Loucy (cell line): Measurements from ENCODE around the gene ARHGAP20.

Experiments used
- EZH2phosphoT487 ChIP-seq: fragments of 200-600 bp; IDR thresholded peaks from 2 replicates; pipeline ENCODE4 v1.6.1; 2018; ENCODE audit warnings: antibody characterized with exemption, mild to moderate bottlenecking, moderate library complexity, borderline replicate concordance
- TF ChIP-seq, protein P1 (sequence below): fragments of 200-600 bp; sonication (generic); conservative IDR thresholded peaks from 2 replicates; pipeline ENCODE4 v1.5.1; 2014; ENCODE audit warnings: mild to moderate bottlenecking, antibody characterized with exemption, low read length

DNA sequence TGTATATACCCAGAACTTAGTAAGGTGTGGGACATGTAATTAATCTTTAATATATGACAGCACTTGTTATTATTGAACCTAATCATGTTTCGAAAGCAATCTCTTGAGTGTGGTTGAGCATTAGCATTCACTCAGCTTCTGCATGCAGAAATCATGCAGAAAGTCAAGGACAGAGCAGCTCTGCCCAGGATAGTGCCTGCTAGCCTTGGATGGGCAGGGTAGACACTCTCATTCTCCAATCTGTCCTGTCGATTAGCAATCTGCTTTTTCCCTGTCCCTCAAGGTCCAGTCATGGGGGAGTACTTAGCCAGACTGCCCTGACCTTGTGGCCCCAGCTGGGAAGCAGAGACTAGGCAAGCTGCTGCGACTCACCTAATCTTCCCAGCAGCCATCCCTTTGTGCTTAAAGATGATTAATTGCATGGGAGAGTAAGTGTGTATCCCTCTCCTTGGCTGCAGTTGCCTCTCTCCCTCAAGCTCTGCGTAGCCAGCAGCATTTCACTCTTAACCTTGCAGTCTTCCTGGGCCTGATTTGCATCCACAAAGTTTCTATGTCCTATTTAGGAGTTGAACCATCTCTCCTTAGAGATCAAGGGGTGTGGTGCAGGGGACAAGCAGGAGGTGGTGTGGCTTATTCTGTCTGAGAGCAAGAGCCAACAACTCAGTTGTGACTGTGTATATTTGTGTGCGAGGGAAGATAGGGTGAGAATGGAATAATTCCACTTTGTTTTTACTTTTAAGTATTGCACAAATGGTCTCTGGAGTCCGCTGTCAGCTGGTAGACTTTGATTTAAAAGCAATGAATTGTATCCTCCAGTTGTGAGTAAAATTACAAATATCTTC, 181.1 kb downstream of the ARHGAP20 start:
- TF ChIP-seq, protein P1, sequence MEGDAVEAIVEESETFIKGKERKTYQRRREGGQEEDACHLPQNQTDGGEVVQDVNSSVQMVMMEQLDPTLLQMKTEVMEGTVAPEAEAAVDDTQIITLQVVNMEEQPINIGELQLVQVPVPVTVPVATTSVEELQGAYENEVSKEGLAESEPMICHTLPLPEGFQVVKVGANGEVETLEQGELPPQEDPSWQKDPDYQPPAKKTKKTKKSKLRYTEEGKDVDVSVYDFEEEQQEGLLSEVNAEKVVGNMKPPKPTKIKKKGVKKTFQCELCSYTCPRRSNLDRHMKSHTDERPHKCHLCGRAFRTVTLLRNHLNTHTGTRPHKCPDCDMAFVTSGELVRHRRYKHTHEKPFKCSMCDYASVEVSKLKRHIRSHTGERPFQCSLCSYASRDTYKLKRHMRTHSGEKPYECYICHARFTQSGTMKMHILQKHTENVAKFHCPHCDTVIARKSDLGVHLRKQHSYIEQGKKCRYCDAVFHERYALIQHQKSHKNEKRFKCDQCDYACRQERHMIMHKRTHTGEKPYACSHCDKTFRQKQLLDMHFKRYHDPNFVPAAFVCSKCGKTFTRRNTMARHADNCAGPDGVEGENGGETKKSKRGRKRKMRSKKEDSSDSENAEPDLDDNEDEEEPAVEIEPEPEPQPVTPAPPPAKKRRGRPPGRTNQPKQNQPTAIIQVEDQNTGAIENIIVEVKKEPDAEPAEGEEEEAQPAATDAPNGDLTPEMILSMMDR = no peak
- no peak for TF ChIP-seq EZH2phosphoT487
